Upper lobe of left lung (tissue), 6 donors: Measurements from ENCODE around the gene MYO16. TPM values are rescaled to one million over a fixed set of nuclear protein-coding genes. Genes with fewer than 3 reads are reported as not detected.
A peak's percentile ranks its signal among the peaks of the same experiment; 100 is the strongest.

Experiments
- ATAC-seq, 2 donors: fragments of 200-7000 bp; cut with Tn5 transposase; one replicate each; pipeline ENCODE4 v1.9.1; 2022; ENCODE audit warnings: mild to moderate bottlenecking in 2 of 2, moderate library complexity in 2 of 2; ENCODE audit not compliant: low FRiP score in 2 of 2
- DNase-seq, 2 donors: peaks; one replicate each; pipeline ENCODE4 v3.0.0-alpha.2; 2019 to 2020
- H3K27ac ChIP-seq, 4 donors: fragments of 200-600 bp; sonication (generic); one replicate each; pipeline ENCODE4 v1.5.1; 2016 to 2019
- H3K27me3 ChIP-seq, 4 donors: fragments of 200-600 bp; sonication (generic); one replicate each; pipeline ENCODE4 v1.5.1; 2017 to 2019
- H3K36me3 ChIP-seq, 4 donors: fragments of 200-600 bp; sonication (generic); one replicate each; pipeline ENCODE4 v1.5.1; 2016 to 2019
- H3K4me1 ChIP-seq, 4 donors: fragments of 200-600 bp; sonication (generic); one replicate each; pipeline ENCODE4 v1.5.1; 2018 to 2019
- H3K4me3 ChIP-seq, 4 donors: fragments of 200-600 bp; sonication (generic); one replicate each; pipeline ENCODE4 v1.5.1; 2017 to 2019; ENCODE audit warnings: mild to moderate bottlenecking in 2 of 4, moderate library complexity in 1 of 4
- H3K9me3 ChIP-seq, 4 donors: fragments of 200-600 bp; sonication (generic); one replicate each; pipeline ENCODE4 v1.5.1; 2018 to 2019
- EP300 ChIP-seq, 4 donors: sonication (generic); formaldehyde crosslinking; IDR thresholded peaks; one replicate each; pipeline ENCODE4 v1.5.1; 2017; ENCODE audit warnings: antibody characterized with exemption in 4 of 4, control low read depth in 2 of 4
- POLR2A ChIP-seq, 4 donors: fragments of 450-650 bp; IDR thresholded peaks; one replicate each; pipeline ENCODE4 v1.5.1; 2016 to 2017; ENCODE audit warnings: antibody characterized with exemption in 4 of 4, mild to moderate bottlenecking in 2 of 4
- POLR2AphosphoS5 ChIP-seq, 2 donors: sonication (generic); formaldehyde crosslinking; IDR thresholded peaks; one replicate each; pipeline ENCODE4 v1.5.1; 2017; ENCODE audit warnings: antibody characterized with exemption in 2 of 2
- WGBS, 2 donors: methylation state at CpG; one replicate each; pipeline ENCODE4 v1.1.5; 2017 to 2018; 5-methylcytosine and 5-hydroxymethylcytosine counted together
- total RNA-seq, 6 donors: library from RNA; depleted of rRNA in 4 of 6; stranded (reverse); fragments of >200 nt in 4 of 6; gene quantifications; one replicate each; pipeline versions ENCODE4 v1.1.0 to v1.2.1, GENCODE V29; 2016 to 2021
- TF ChIP-seq, protein P1 (sequence below), 6 experiments: fragments of 450-650 bp in 4 of 6; fragments of 200-600 bp in 2 of 6; sonication (generic) in 2 of 6; IDR thresholded peaks; one replicate each; pipeline ENCODE4 v1.5.1; 2016 to 2019; ENCODE audit warnings: antibody characterized with exemption in 6 of 6
- donor health status: DM: no; HTN: no; CAD: no; lungs with moderate emphysema.
- donor health status: DM: no; HTN: yes; CAD: no; lungs with severe emphysema.

MYO16 gene
- total RNA-seq, 6 donors from 2014 or later = under 0.01 to 0.55 (median 0.20) TPM; not detected in 1

- no peak for ATAC-seq
- H3K36me3 ChIP-seq = no peaks in the 10 kb centered on the region
- TF ChIP-seq POLR2AphosphoS5 (IDR thresholded peaks at IDR 0.05) (no peak), EP300 (IDR thresholded peaks at IDR 0.05) (no peak), POLR2A (IDR thresholded peaks at IDR 0.05) (no peak)
- TF ChIP-seq, protein P1, sequence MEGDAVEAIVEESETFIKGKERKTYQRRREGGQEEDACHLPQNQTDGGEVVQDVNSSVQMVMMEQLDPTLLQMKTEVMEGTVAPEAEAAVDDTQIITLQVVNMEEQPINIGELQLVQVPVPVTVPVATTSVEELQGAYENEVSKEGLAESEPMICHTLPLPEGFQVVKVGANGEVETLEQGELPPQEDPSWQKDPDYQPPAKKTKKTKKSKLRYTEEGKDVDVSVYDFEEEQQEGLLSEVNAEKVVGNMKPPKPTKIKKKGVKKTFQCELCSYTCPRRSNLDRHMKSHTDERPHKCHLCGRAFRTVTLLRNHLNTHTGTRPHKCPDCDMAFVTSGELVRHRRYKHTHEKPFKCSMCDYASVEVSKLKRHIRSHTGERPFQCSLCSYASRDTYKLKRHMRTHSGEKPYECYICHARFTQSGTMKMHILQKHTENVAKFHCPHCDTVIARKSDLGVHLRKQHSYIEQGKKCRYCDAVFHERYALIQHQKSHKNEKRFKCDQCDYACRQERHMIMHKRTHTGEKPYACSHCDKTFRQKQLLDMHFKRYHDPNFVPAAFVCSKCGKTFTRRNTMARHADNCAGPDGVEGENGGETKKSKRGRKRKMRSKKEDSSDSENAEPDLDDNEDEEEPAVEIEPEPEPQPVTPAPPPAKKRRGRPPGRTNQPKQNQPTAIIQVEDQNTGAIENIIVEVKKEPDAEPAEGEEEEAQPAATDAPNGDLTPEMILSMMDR (IDR thresholded peaks at IDR 0.05) = no peak
- no peak overlapping the region for H3K4me3 ChIP-seq
- H3K27me3 ChIP-seq = no peaks in the 10 kb centered on the region
- H3K9me3 ChIP-seq = no peaks in the 10 kb centered on the region
- H3K27ac ChIP-seq = no peak overlapping the region
- DNase-seq = no peak
- no peaks in the 10 kb centered on the region for H3K4me1 ChIP-seq
- 43 to 81% methylated on average over 5 of the region's 5 CpGs for WGBS, 2 donors
Measured at GRCh38 chr13:108926862-108927261, 297.5 kb downstream of the MYO16 start.

DNA sequence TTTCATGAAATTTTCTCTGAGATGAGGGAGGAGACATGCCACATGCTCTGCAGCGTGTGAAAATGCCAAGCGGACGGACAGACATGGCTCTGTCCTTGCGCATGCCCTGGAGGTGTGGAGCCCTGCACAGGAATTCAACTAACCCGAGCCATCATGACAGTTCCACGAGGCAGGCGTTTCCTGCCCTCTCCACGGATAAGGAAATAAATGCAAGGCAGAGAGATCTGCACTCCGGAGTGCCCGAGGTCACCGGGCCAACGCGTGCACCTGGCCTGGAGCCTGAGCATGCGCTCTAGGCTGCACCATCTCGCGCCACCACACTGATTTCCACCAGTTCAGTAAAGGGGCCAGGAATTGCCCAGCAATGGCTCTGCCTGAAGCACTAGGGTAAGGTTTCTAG lies 298.2 kb downstream of the MYO16 start:
- ATAC-seq = peak in 1 of 2 donors; percentile 41
- TF ChIP-seq POLR2AphosphoS5 (IDR thresholded peaks at IDR 0.05) (no peak), POLR2A (IDR thresholded peaks at IDR 0.05) (no peak), EP300 (IDR thresholded peaks at IDR 0.05) (no peak)
- TF ChIP-seq, protein P1 (IDR thresholded peaks at IDR 0.05) = no peak
- WGBS, 2 donors = 81 to 93% methylated on average over 16 of the region's 16 CpGs

DNA sequence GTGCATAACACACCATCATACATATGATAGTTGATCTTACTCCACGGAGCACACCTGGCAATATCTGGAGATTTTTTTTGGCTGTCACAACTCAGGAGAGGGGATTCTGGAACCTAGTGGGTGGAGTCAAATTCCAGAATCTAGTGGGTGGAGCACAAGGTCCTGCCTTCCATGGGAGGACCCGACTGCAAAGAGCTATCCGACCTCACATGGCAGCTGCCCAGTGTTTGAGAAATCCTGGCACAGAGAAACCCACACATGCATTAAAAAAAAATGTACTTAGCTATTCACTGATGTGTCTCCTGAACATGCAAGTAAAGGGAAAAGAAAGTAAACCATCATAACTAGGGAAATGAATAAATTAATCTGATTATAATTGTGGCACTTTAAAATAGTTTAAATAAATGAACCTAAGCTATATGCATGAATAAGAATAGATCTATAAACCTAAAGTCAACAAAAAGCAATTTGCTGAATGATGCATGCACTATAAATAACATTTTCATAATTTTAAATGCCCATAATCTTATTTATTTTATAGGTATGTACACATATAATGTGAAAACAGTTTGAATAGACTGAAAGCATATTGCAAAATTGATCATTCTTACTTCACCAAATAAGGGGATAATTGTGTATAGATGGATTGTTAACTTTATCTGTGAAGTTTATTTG lies 300.3 kb downstream of the MYO16 start:
- ATAC-seq (no peak), DNase-seq (no peak)
- Histone ChIP-seq H3K27ac (no peak overlapping the region), H3K9me3 (no peaks in the 10 kb centered on the region), H3K27me3 (no peaks in the 10 kb centered on the region), H3K4me3 (no peak overlapping the region), H3K4me1 (no peaks in the 10 kb centered on the region), H3K36me3 (no peaks in the 10 kb centered on the region)
- TF ChIP-seq POLR2AphosphoS5 (IDR thresholded peaks at IDR 0.05) (no peak), POLR2A (IDR thresholded peaks at IDR 0.05) (no peak), EP300 (IDR thresholded peaks at IDR 0.05) (no peak)
- TF ChIP-seq, protein P1 (IDR thresholded peaks at IDR 0.05) = no peak
- WGBS, 2 donors = 54 to 56% methylated on average over 3 of the region's 3 CpGs

More for the DNA sequence above, 298.2 kb downstream of the MYO16 start:
- Histone ChIP-seq H3K4me1 (no peaks in the 10 kb centered on the region), H3K27me3 (no peaks in the 10 kb centered on the region), H3K4me3 (no peak overlapping the region), H3K9me3 (no peaks in the 10 kb centered on the region), H3K36me3 (no peaks in the 10 kb centered on the region), H3K27ac (no peak overlapping the region)
- DNase-seq = peak in 1 of 2 donors; percentile 49

GRCh38 chr13:108932196-108932595 lies 302.8 kb downstream of the MYO16 start:
- WGBS, 2 donors = 59 to 72% methylated on average over 4 of the region's 4 CpGs
- no peak overlapping the region for H3K4me3 ChIP-seq
- H3K27ac ChIP-seq = no peak overlapping the region
- TF ChIP-seq, protein P1 (IDR thresholded peaks at IDR 0.05) = no peak
- no peak for TF ChIP-seq EP300 (IDR thresholded peaks at IDR 0.05)
- no peak for TF ChIP-seq POLR2A (IDR thresholded peaks at IDR 0.05)
- no peak for TF ChIP-seq POLR2AphosphoS5 (IDR thresholded peaks at IDR 0.05)
- no peaks in the 10 kb centered on the region for H3K4me1 ChIP-seq
- no peaks in the 10 kb centered on the region for H3K36me3 ChIP-seq
- no peaks in the 10 kb centered on the region for H3K27me3 ChIP-seq
- DNase-seq = no peak
- no peak for ATAC-seq
- no peaks in the 10 kb centered on the region for H3K9me3 ChIP-seq

DNA sequence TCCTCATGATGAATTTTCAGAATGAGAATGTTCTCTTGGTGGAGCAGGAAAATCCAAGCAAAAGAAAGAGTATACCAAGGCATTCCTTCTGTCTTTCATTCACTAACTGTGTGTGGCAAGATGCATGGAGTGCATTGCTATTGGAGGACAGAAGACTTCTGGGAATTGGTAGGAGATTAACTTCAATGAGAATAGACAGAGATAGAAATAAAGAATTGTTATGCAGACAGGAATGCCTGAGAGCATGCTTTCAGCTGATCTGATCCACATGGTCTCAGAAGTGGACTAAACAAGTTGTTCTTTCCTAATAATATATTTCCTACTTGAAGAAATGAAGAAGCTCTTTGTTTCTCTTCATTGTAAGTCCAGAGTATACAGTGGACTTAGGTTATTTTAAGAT lies 303.6 kb downstream of the MYO16 start:
- Histone ChIP-seq H3K4me1 (no peaks in the 10 kb centered on the region), H3K27me3 (no peaks in the 10 kb centered on the region), H3K36me3 (no peaks in the 10 kb centered on the region), H3K4me3 (no peak overlapping the region), H3K27ac (no peak overlapping the region), H3K9me3 (no peaks in the 10 kb centered on the region)
- no peak for DNase-seq
- TF ChIP-seq POLR2A (IDR thresholded peaks at IDR 0.05) (no peak), EP300 (IDR thresholded peaks at IDR 0.05) (no peak), POLR2AphosphoS5 (IDR thresholded peaks at IDR 0.05) (no peak)
- TF ChIP-seq, protein P1 (IDR thresholded peaks at IDR 0.05) = no peak
- no peak for ATAC-seq
